Activated T-helper 1 cell treated with Interleukin-2 at 50 U/mL for 16 hours (primary cell): Measurements from ENCODE around the gene DENND1A.

Experiments used
- DNase-seq: peaks from one replicate; pipeline ENCODE4 v3.0.0-alpha.2; 2020; ENCODE audit warnings: low read depth

Gene DENND1A

GRCh38 chr9:123814496-123814895 is 115.4 kb downstream of the DENND1A start:
- DNase-seq, result no peak

- DNase-seq, result no peak
Observed at GRCh38 chr9:123812984-123813383, 116.9 kb downstream of the DENND1A start.

GRCh38 chr9:123807251-123807650 is 122.7 kb downstream of the DENND1A start:
- DNase-seq, result no peak

GRCh38 chr9:123806829-123807228 is 123.1 kb downstream of the DENND1A start:
- DNase-seq, result no peak

GRCh38 chr9:123798195-123798594 is 131.7 kb downstream of the DENND1A start:
- DNase-seq, result no peak

GRCh38 chr9:123796618-123797484 is 133.1 kb downstream of the DENND1A start:
- DNase-seq, result no peak

GRCh38 chr9:123796094-123796493 is 133.8 kb downstream of the DENND1A start:
- DNase-seq, result no peak

GRCh38 chr9:123795336-123795735 is 134.6 kb downstream of the DENND1A start:
- DNase-seq, result no peak

GRCh38 chr9:123792501-123792900 is 137.4 kb downstream of the DENND1A start:
- no peak for DNase-seq

- DNase-seq, result no peak
Observed at GRCh38 chr9:123789554-123790292, 140.2 kb downstream of the DENND1A start.

GRCh38 chr9:123787416-123787815 is 142.5 kb downstream of the DENND1A start:
- no peak for DNase-seq

GRCh38 chr9:123784518-123784917 is 145.4 kb downstream of the DENND1A start:
- DNase-seq, result no peak

- no peak for DNase-seq
Observed at GRCh38 chr9:123778232-123778902, 151.6 kb downstream of the DENND1A start.

- DNase-seq, result no peak
Observed at GRCh38 chr9:123776708-123777537, 153.0 kb downstream of the DENND1A start.

GRCh38 chr9:123775289-123776284 is 154.3 kb downstream of the DENND1A start:
- no peak for DNase-seq

- DNase-seq, result no peak
Observed at GRCh38 chr9:123773783-123774182, 156.1 kb downstream of the DENND1A start.

GRCh38 chr9:123772967-123773366 is 157.0 kb downstream of the DENND1A start:
- no peak for DNase-seq

- DNase-seq, result no peak
Observed at GRCh38 chr9:123772374-123772773, 157.6 kb downstream of the DENND1A start.

GRCh38 chr9:123771690-123772089 is 158.2 kb downstream of the DENND1A start:
- no peak for DNase-seq

GRCh38 chr9:123769719-123770118 is 160.2 kb downstream of the DENND1A start:
- DNase-seq, result no peak
